HL-60/S4 treated with phorbol 12-myristate 13-acetate at 8.2 ng/mL for 4 days and 3 days (cell line): ENCODE results near the gene TDRD1.
"Not testable (repeated sequence)": the region's sequence is repeated elsewhere in the genome, so short reads cannot be mapped to it uniquely, and the experiment has no call there.

Source experiments
- in situ Hi-C: fragments of 300-500 bp; cut with MboI; formaldehyde crosslinking; loops from 2 replicates; pipeline ENCODE4 v1.15.0; 2022; ENCODE audit warnings: low sequenced_read_pairs

TDRD1 gene

GRCh38 chr10:114179148-114179547 lies at the start of gene TDRD1:
TDRD1 (plus strand) TSS chr10:114179353; CDS start chr10:114187832, 8,479 bp downstream.
- in situ Hi-C loops = no loop called here

GRCh38 chr10:114131094-114131493 lies 48.1 kb upstream of the TDRD1 start:
- in situ Hi-C loops = no loop called here

- in situ Hi-C loops = no loop called here
These were observed 43.7 kb upstream of the TDRD1 start for GRCh38 chr10:114135476-114135875.

GRCh38 chr10:114138581-114138980 lies 40.6 kb upstream of the TDRD1 start:
- in situ Hi-C loops = no loop called here

- in situ Hi-C loops = no loop called here
These were observed 39.1 kb upstream of the TDRD1 start for GRCh38 chr10:114140036-114140435.

GRCh38 chr10:114140827-114141226 lies 38.3 kb upstream of the TDRD1 start:
- in situ Hi-C loops = not testable (repeated sequence)

- in situ Hi-C loops = no loop called here
These were observed 37.1 kb upstream of the TDRD1 start for GRCh38 chr10:114142018-114142417.

GRCh38 chr10:114143160-114143559 lies 36.0 kb upstream of the TDRD1 start:
- in situ Hi-C loops = no loop called here

- in situ Hi-C loops = not testable (repeated sequence)
These were observed 29.7 kb upstream of the TDRD1 start for GRCh38 chr10:114149476-114149875.

GRCh38 chr10:114151486-114151885 lies 27.7 kb upstream of the TDRD1 start:
- in situ Hi-C loops = no loop called here

- in situ Hi-C loops = no loop called here
These were observed 27.3 kb upstream of the TDRD1 start for GRCh38 chr10:114151892-114152291.

- in situ Hi-C loops = no loop called here
These were observed 21.2 kb upstream of the TDRD1 start for GRCh38 chr10:114157912-114158311.

GRCh38 chr10:114163062-114163461 lies 16.1 kb upstream of the TDRD1 start:
- in situ Hi-C loops = no loop called here

- in situ Hi-C loops = no loop called here
These were observed 13.1 kb upstream of the TDRD1 start for GRCh38 chr10:114166043-114166442.

GRCh38 chr10:114166494-114166893 lies 12.7 kb upstream of the TDRD1 start:
- in situ Hi-C loops = no loop called here

GRCh38 chr10:114167985-114168384 lies 11.2 kb upstream of the TDRD1 start:
- in situ Hi-C loops = no loop called here

GRCh38 chr10:114168450-114169009 lies 10.6 kb upstream of the TDRD1 start:
- in situ Hi-C loops = no loop called here

GRCh38 chr10:114172216-114172615 lies 6.9 kb upstream of the TDRD1 start:
- in situ Hi-C loops = no loop called here

GRCh38 chr10:114172776-114173602 lies 6.2 kb upstream of the TDRD1 start:
- in situ Hi-C loops = no loop called here

GRCh38 chr10:114173603-114173920 lies 5.6 kb upstream of the TDRD1 start:
- in situ Hi-C loops = no loop called here

GRCh38 chr10:114173921-114174694 lies 5.0 kb upstream of the TDRD1 start, which contains the start of gene CCDC186:
CCDC186 (minus strand) TSS chr10:114174203; CDS start chr10:114163268, 10,935 bp downstream.
- in situ Hi-C loops = no loop called here

- in situ Hi-C loops = no loop called here
These were observed 4.4 kb upstream of the TDRD1 start for GRCh38 chr10:114174695-114175188.
